H9 (cell line): ENCODE results near the gene ZNF429. TPM values are rescaled to one million over a fixed set of nuclear protein-coding genes. Genes with fewer than 3 reads are reported as not detected.

Experiments
- DNase-seq: peaks from one replicate; pipeline ENCODE4 v3.0.0-alpha.2; 2017
- H2AFZ ChIP-seq: one replicate; pipeline ENCODE4 v1.6.1; 2013; ENCODE audit warnings: mild to moderate bottlenecking, low read length, control low read depth, moderate library complexity
- H2AK5ac ChIP-seq: 2 replicates; pipeline ENCODE4 v1.6.1; 2013; ENCODE audit warnings: low read length, control low read depth, mixed read lengths; ENCODE audit not compliant: insufficient read length
- H2BK120ac ChIP-seq: one replicate; pipeline ENCODE4 v1.6.1; 2013; ENCODE audit warnings: low read depth, mild to moderate bottlenecking, low read length, control low read depth, inconsistent platforms; ENCODE audit not compliant: poor library complexity, severe bottlenecking
- H2BK12ac ChIP-seq: 2 replicates; pipeline ENCODE4 v1.6.1; 2013; ENCODE audit warnings: low read length, control low read depth, mixed read lengths, low read depth; ENCODE audit not compliant: insufficient read length
- H2BK15ac ChIP-seq: 2 replicates; pipeline ENCODE4 v1.6.1; 2013; ENCODE audit warnings: low read depth, low read length, control low read depth
- H2BK20ac ChIP-seq: one replicate; pipeline ENCODE4 v1.6.1; 2013; ENCODE audit warnings: low read depth, mild to moderate bottlenecking, low read length, control low read depth, inconsistent platforms; ENCODE audit not compliant: poor library complexity, severe bottlenecking
- H2BK5ac ChIP-seq: 2 replicates; pipeline ENCODE4 v1.6.1; 2013; ENCODE audit warnings: low read length, control low read depth, mixed read lengths; ENCODE audit not compliant: insufficient read length
- H3K14ac ChIP-seq: 2 replicates; pipeline ENCODE4 v1.6.1; 2013; ENCODE audit warnings: low read length, control low read depth; ENCODE audit not compliant: insufficient read depth
- H3K18ac ChIP-seq: 2 replicates; pipeline ENCODE4 v1.6.1; 2013; ENCODE audit warnings: low read depth, mild to moderate bottlenecking, mixed read lengths, low read length, control low read depth; ENCODE audit not compliant: insufficient read length
- H3K23ac ChIP-seq: 2 replicates; pipeline ENCODE4 v1.6.1; 2013; ENCODE audit warnings: low read length, control low read depth, mixed read lengths, low read depth; ENCODE audit not compliant: insufficient read length
- H3K23me2 ChIP-seq: 2 replicates; pipeline ENCODE4 v1.6.1; 2013; ENCODE audit warnings: low read depth, mild to moderate bottlenecking, mixed read lengths, low read length, control low read depth; ENCODE audit not compliant: insufficient read length, poor library complexity, severe bottlenecking
- H3K27ac ChIP-seq: 2 replicates; pipeline ENCODE4 v1.5.1; 2013; ENCODE audit warnings: low read length, control low read depth, mixed read lengths, low read depth; ENCODE audit not compliant: insufficient read length
- H3K27me3 ChIP-seq: 2 replicates; pipeline ENCODE4 v1.6.1; 2013; ENCODE audit warnings: low read length, control low read depth, inconsistent platforms; ENCODE audit not compliant: insufficient read depth
- H3K4ac ChIP-seq: 2 replicates; pipeline ENCODE4 v1.6.1; 2013; ENCODE audit warnings: low read depth, mild to moderate bottlenecking, control low read depth, inconsistent platforms, low read length, moderate library complexity
- H3K4me1 ChIP-seq: 2 replicates; pipeline ENCODE4 v1.6.1; 2013; ENCODE audit warnings: low read length, control low read depth, inconsistent platforms; ENCODE audit not compliant: insufficient read depth
- H3K4me2 ChIP-seq: 2 replicates; pipeline ENCODE4 v1.6.1; 2013; ENCODE audit warnings: low read length, control low read depth, mixed read lengths; ENCODE audit not compliant: insufficient read length, insufficient read depth
- H3K56ac ChIP-seq: 2 replicates; pipeline ENCODE4 v1.6.1; 2013; ENCODE audit warnings: low read depth, mild to moderate bottlenecking, mixed read lengths, low read length, control low read depth; ENCODE audit not compliant: insufficient read length
- H3K79me1 ChIP-seq: 2 replicates; pipeline ENCODE4 v1.6.1; 2013; ENCODE audit warnings: low read depth, mild to moderate bottlenecking, moderate library complexity, low read length, control low read depth, inconsistent platforms; ENCODE audit not compliant: insufficient read depth, poor library complexity, severe bottlenecking
- H3K79me2 ChIP-seq: 2 replicates; pipeline ENCODE4 v1.6.1; 2013; ENCODE audit warnings: low read length, control low read depth, inconsistent platforms; ENCODE audit not compliant: insufficient read depth
- H3K9ac ChIP-seq: 2 replicates; pipeline ENCODE4 v1.6.1; 2013; ENCODE audit warnings: low read length, control low read depth, mixed read lengths; ENCODE audit not compliant: insufficient read length; ENCODE audit errors: extremely low read depth
- H3K9me3 ChIP-seq: one replicate; pipeline ENCODE4 v1.6.1; 2013; ENCODE audit warnings: low read depth, low read length, inconsistent platforms; ENCODE audit not compliant: control insufficient read depth
- H3T11ph ChIP-seq: one replicate; pipeline ENCODE4 v1.6.1; 2013; ENCODE audit warnings: mild to moderate bottlenecking, low read length, control low read depth, inconsistent platforms
- H4K20me1 ChIP-seq: one replicate; pipeline ENCODE4 v1.6.1; 2013; ENCODE audit not compliant: control insufficient read depth, insufficient read length, insufficient read depth
- H4K5ac ChIP-seq: 2 replicates; pipeline ENCODE4 v1.6.1; 2013; ENCODE audit warnings: low read depth, mild to moderate bottlenecking, mixed read lengths, low read length, control low read depth; ENCODE audit not compliant: insufficient read length
- H4K8ac ChIP-seq: replicated peaks from 2 replicates; pipeline ENCODE4 v1.6.1; 2013; ENCODE audit warnings: low read length, control low read depth, mixed read lengths, low read depth; ENCODE audit not compliant: insufficient read length
- H4K91ac ChIP-seq: 2 replicates; pipeline ENCODE4 v1.6.1; 2013; ENCODE audit warnings: low read depth, mild to moderate bottlenecking, moderate library complexity, mixed read lengths, low read length, control low read depth; ENCODE audit not compliant: insufficient read length
- H3K27ac Mint-ChIP-seq, 3 experiments: 2 replicates in 2 of 3; 3 replicates in 1 of 3; pipeline ENCODE4 v1.8.0; 2020 to 2021; ENCODE audit warnings: mixed read lengths in 3 of 3, mild to moderate bottlenecking in 1 of 3, moderate library complexity in 1 of 3
- H3K27me3 Mint-ChIP-seq: 2 replicates; pipeline ENCODE4 v1.8.0; 2021; ENCODE audit warnings: low read depth, mild to moderate bottlenecking, moderate library complexity, mixed read lengths
- H3K36me3 Mint-ChIP-seq, 3 experiments: 2 replicates in 2 of 3; 3 replicates in 1 of 3; pipeline ENCODE4 v1.8.0; 2020 to 2021; ENCODE audit warnings: low read depth in 3 of 3, mixed read lengths in 3 of 3; ENCODE audit not compliant: insufficient read depth in 1 of 3
- H3K4me1 Mint-ChIP-seq, 2 experiments: 2 replicates each; pipeline ENCODE4 v1.8.0; 2020; ENCODE audit warnings: mixed read lengths in 2 of 2
- H3K4me3 Mint-ChIP-seq, 2 experiments: 2 replicates in 1 of 2; 3 replicates in 1 of 2; pipeline ENCODE4 v1.8.0; 2020 to 2021; ENCODE audit warnings: mild to moderate bottlenecking in 2 of 2, mixed read lengths in 2 of 2, moderate library complexity in 1 of 2
- H3K9me3 Mint-ChIP-seq, 2 experiments: 2 replicates in 1 of 2; 3 replicates in 1 of 2; pipeline ENCODE4 v1.8.0; 2020; ENCODE audit warnings: mild to moderate bottlenecking in 2 of 2, mixed read lengths in 2 of 2, moderate library complexity in 1 of 2
- CTCF ChIP-seq: fragments of 200-600 bp; sonication (generic); conservative IDR thresholded peaks from 3 replicates; pipeline ENCODE4 v1.8.0; 2021; ENCODE audit warnings: antibody characterized with exemption, mild to moderate bottlenecking
- total RNA-seq: library from RNA; stranded (reverse); gene quantifications from 2 replicates; pipeline ENCODE4 v1.2.1, GENCODE V29; 2021

ZNF429 gene
- total RNA-seq, 1 experiment from 2014 or later, result 11.2 TPM

GRCh38 chr19:21485926-21486325 is 19.5 kb upstream of the ZNF429 start:
- no peak overlapping the region for H3K23ac ChIP-seq
- Mint-ChIP-seq H3K4me3 (no peak overlapping the region), H3K36me3 (peaks cover 49 to 63% (median 53%) of the 10 kb centered on the region in 3 experiments), H3K9me3 (peaks cover 34 to 60% of the 10 kb centered on the region in 2 experiments), H3K4me1 (no peaks in the 10 kb centered on the region), H3K27ac (no peak overlapping the region), H3K27me3 (no peaks in the 10 kb centered on the region)
- H3K4ac ChIP-seq, result no peak overlapping the region
- no peak overlapping the region for H2BK15ac ChIP-seq
- no peaks in the 10 kb centered on the region for H3K4me1 ChIP-seq
- no peak overlapping the region for H3K27ac ChIP-seq
- peaks cover 27% of the 10 kb centered on the region for H3K9me3 ChIP-seq
- no peak overlapping the region for H2BK12ac ChIP-seq
- H3K14ac ChIP-seq, result no peak overlapping the region
- no peaks in the 10 kb centered on the region for H3K27me3 ChIP-seq
- no peak for TF ChIP-seq CTCF
- no peak overlapping the region for H3K18ac ChIP-seq
- H2AFZ ChIP-seq, result no peak overlapping the region
- H3T11ph ChIP-seq, result no peak overlapping the region
- no peak overlapping the region for H3K4me2 ChIP-seq
- H2BK120ac ChIP-seq, result no peak overlapping the region
- no peaks in the 10 kb centered on the region for H4K20me1 ChIP-seq
- no peaks in the 10 kb centered on the region for H3K23me2 ChIP-seq
- H3K79me1 ChIP-seq, result no peaks in the 10 kb centered on the region
- no peak overlapping the region for H4K8ac ChIP-seq
- H4K5ac ChIP-seq, result no peak overlapping the region
- H3K56ac ChIP-seq, result no peak overlapping the region
- no peak for DNase-seq
- H4K91ac ChIP-seq, result no peak overlapping the region
- H2BK20ac ChIP-seq, result no peak overlapping the region
- no peak overlapping the region for H2AK5ac ChIP-seq
- no peak overlapping the region for H3K9ac ChIP-seq
- no peaks in the 10 kb centered on the region for H3K79me2 ChIP-seq
- no peak overlapping the region for H2BK5ac ChIP-seq
